A549 (cell line): Measurements from ENCODE around the gene SGSH.

Experiments
- CBX2 ChIP-seq: fragments of 200-600 bp; sonication (generic); IDR thresholded peaks from 2 replicates; pipeline ENCODE4 v1.6.1; 2016; ENCODE audit warnings: low read depth, mild to moderate bottlenecking, borderline replicate concordance
- CHD2 ChIP-seq: fragments of 150-350 bp; IDR thresholded peaks from 2 replicates; pipeline ENCODE4 v1.6.1; 2014; ENCODE audit warnings: low read length; ENCODE audit not compliant: partially characterized antibody
- FOSL2 ChIP-seq, 2 experiments: fragments of 450-650 bp in 1 of 2; fragments of >200 bp in 1 of 2; sonication (Bioruptor Twin) in 1 of 2; formaldehyde crosslinking; IDR thresholded peaks; 2 replicates each; pipeline versions ENCODE4 v1.5.0 to v1.6.1; 2016 to 2020; ENCODE audit warnings: mild to moderate bottlenecking in 1 of 2, moderate library complexity in 1 of 2
- MAFK ChIP-seq: fragments of 450-650 bp; IDR thresholded peaks from 2 replicates; pipeline ENCODE4 v1.6.1; 2014; ENCODE audit not compliant: partially characterized antibody
- MYC ChIP-seq: IDR thresholded peaks from 2 replicates; pipeline ENCODE4 v1.6.1; 2012; ENCODE audit warnings: mild to moderate bottlenecking, inconsistent platforms, low read length, improper control_type of control experiment, borderline replicate concordance
- POLR2A ChIP-seq: IDR thresholded peaks from 2 replicates; pipeline ENCODE4 v1.6.1; 2012; ENCODE audit warnings: mild to moderate bottlenecking, low read length
- ZFP36 ChIP-seq: fragments of 450-650 bp; IDR thresholded peaks from 2 replicates; pipeline ENCODE4 v1.6.1; 2014; ENCODE audit warnings: borderline replicate concordance; ENCODE audit not compliant: partially characterized antibody
- TF ChIP-seq, protein P1 (sequence below): fragments of >200 bp; sonication (Bioruptor Twin); formaldehyde crosslinking; IDR thresholded peaks from 3 replicates; pipeline ENCODE4 v1.5.1; 2016
- TF ChIP-seq, protein P2 (sequence below): fragments of 200-600 bp; sonication (generic); IDR thresholded peaks from 2 replicates; pipeline ENCODE4 v1.6.1; 2016; ENCODE audit warnings: antibody characterized with exemption, mild to moderate bottlenecking, moderate library complexity

DNA sequence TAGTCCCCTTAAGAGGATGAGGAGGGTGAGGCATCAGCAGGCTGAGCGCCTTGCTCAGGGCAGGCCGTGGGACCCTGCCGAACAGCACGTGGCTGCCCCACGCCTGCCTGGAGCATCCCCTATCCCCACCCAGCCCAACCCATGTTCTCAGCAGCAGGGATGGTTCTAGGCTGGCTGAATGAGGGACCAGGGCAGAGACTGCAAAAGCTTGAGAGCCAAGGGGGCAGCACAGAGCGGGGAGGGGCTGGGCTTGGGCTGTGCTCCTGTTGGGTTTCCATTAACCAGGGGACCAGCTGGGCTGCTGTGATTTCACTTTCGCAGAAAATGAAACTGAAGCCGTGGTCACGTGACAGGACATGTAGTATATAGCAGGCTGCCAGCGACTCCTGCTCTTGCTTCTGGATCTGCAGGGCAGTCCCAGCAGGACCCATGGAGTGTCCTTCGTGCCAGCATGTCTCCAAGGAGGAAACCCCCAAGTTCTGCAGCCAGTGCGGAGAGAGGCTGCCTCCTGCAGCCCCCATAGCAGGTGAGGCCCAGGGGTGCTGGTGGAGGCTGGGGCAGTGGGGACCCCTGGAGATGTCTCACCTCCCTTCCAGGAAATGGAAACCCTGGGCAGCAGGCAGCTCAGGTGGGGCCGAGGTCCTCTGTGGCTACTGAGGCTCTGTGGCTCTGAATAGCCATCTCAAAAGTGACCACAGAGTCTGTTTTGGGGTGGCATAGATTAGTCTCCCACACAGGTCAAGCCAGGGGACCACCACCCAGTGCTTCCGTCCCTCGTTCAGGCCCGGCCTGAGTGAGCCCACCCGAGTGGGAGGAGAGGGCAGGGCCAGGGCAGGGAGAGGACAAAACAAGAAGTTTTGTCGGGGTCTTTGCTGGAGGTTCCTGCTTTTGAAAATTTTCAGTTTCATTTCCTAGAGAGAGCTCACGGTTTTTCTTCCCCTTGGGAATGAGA, 43.4 kb upstream of the SGSH start:
- no peak for TF ChIP-seq CHD2
- no peak for TF ChIP-seq MAFK
- TF ChIP-seq, protein P1, sequence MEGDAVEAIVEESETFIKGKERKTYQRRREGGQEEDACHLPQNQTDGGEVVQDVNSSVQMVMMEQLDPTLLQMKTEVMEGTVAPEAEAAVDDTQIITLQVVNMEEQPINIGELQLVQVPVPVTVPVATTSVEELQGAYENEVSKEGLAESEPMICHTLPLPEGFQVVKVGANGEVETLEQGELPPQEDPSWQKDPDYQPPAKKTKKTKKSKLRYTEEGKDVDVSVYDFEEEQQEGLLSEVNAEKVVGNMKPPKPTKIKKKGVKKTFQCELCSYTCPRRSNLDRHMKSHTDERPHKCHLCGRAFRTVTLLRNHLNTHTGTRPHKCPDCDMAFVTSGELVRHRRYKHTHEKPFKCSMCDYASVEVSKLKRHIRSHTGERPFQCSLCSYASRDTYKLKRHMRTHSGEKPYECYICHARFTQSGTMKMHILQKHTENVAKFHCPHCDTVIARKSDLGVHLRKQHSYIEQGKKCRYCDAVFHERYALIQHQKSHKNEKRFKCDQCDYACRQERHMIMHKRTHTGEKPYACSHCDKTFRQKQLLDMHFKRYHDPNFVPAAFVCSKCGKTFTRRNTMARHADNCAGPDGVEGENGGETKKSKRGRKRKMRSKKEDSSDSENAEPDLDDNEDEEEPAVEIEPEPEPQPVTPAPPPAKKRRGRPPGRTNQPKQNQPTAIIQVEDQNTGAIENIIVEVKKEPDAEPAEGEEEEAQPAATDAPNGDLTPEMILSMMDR: no peak
- TF ChIP-seq POLR2A: peak; percentile 33
- no peak for TF ChIP-seq MYC
- no peak for TF ChIP-seq ZFP36
- TF ChIP-seq FOSL2 (IDR thresholded peaks at IDR 0.05): no peak
- TF ChIP-seq FOSL2 (CRISPR knock-in tag; IDR thresholded peaks at IDR 0.05): no peak
- TF ChIP-seq, protein P2, sequence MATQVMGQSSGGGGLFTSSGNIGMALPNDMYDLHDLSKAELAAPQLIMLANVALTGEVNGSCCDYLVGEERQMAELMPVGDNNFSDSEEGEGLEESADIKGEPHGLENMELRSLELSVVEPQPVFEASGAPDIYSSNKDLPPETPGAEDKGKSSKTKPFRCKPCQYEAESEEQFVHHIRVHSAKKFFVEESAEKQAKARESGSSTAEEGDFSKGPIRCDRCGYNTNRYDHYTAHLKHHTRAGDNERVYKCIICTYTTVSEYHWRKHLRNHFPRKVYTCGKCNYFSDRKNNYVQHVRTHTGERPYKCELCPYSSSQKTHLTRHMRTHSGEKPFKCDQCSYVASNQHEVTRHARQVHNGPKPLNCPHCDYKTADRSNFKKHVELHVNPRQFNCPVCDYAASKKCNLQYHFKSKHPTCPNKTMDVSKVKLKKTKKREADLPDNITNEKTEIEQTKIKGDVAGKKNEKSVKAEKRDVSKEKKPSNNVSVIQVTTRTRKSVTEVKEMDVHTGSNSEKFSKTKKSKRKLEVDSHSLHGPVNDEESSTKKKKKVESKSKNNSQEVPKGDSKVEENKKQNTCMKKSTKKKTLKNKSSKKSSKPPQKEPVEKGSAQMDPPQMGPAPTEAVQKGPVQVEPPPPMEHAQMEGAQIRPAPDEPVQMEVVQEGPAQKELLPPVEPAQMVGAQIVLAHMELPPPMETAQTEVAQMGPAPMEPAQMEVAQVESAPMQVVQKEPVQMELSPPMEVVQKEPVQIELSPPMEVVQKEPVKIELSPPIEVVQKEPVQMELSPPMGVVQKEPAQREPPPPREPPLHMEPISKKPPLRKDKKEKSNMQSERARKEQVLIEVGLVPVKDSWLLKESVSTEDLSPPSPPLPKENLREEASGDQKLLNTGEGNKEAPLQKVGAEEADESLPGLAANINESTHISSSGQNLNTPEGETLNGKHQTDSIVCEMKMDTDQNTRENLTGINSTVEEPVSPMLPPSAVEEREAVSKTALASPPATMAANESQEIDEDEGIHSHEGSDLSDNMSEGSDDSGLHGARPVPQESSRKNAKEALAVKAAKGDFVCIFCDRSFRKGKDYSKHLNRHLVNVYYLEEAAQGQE: no peak
- no peak for TF ChIP-seq CBX2
